ENCODE measurements around the gene ARHGAP24. TPM values are rescaled to one million over a fixed set of nuclear protein-coding genes. Genes with fewer than 3 reads are reported as not detected.

The ARHGAP24 gene
- total RNA-seq, 1 donor: 67.6 TPM

DNA sequence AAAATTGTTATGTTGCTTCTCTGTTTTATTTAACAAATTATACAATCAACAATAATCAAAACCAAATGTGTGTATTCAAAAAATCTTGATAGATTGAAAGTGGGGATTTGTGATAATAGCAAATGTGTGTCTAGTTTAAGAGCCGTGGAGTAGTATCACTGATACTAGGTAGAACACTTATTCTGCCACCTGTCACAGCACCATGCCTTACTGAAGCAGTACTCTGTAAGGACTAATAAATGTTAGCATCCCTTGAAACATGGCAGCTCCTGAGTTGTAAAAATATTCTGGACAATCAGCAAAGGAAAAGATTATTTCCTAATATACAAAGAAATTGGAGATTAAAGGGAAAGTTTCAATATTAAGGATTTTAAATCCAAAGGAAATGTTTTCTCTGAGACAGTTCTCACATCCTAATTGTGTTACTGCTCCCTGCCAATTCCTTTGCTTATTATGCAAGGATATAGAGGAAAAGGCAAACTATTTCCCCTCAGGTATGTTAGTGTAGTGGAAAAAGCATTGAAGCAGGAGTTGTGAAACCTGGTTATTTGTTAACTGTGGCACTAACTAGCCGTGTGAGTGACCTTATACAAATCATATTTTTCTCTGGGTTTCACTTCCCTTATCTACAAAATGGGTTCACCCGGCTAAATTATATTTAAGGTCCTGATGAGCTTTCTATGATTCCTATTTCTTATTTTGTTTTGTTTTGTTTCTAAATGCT lies 303.1 kb downstream of the ARHGAP24 start:
- TF ChIP-seq CTCF (IDR thresholded peaks at IDR 0.05; ENCODE audit: insufficient read depth, low read length): no peak
- DNase-seq (ENCODE audit: low read depth): no peak
- peak overlapping the region; percentile 67 for H3K4me3 ChIP-seq (ENCODE audit: low read depth, low read length)

DNA sequence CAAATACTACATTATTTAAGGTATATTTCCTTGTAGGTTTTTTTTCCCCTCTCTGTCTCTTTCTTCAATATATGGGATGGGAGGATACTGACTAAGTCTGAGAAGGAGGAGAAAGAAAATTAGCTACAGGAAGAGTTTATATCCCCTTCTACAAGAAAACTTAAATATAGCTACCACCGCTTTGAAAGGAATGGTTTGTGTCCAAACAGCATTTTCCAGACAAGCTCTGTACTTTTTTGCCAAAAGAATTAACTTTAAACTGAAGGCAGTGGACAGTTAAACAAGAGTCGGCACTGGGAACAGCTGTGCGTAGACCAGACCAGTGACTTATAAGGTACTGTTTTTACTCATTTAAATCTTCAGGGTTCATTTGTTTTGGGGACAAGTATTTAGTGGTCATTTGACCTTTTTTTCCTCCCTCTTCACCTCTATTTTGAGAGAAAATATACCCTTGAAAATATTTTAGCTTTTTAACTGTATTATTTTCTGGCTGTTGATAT lies 303.7 kb downstream of the ARHGAP24 start:
- H3K4me3 ChIP-seq (ENCODE audit: low read depth, low read length): peak overlapping the region; percentile 67
- TF ChIP-seq CTCF (IDR thresholded peaks at IDR 0.05; ENCODE audit: insufficient read depth, low read length): no peak
- peak; percentile 58 for DNase-seq (ENCODE audit: low read depth)

GRCh38 chr4:85779165-85779564 lies 304.2 kb downstream of the ARHGAP24 start:
- H3K4me3 ChIP-seq (ENCODE audit: low read depth, low read length): peak overlapping the region; percentile 67
- DNase-seq (ENCODE audit: low read depth): peak; percentile 65
- TF ChIP-seq CTCF (IDR thresholded peaks at IDR 0.05; ENCODE audit: insufficient read depth, low read length): no peak

DNA sequence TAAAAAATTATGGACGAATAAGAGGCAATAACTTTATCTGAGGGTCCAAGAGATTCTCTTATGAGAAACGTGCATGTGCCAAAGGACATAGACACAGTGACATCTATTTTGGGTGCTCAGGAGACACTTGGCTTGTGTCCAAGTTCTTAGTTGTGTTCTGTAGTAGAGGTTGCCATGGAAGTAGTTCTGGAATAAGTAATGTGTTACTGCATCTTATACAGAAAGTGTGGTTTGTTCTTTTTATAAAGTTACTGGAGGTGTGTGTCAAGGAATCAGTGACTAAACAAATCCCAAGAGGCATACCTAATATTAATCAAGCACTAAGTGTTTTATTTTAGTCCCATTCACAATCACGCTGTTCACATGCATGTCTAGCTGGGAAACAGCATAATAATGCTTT lies 305.7 kb downstream of the ARHGAP24 start:
- H3K4me3 ChIP-seq (ENCODE audit: low read depth, low read length): peak overlapping the region; percentile 50
- peak; percentile 42 for DNase-seq (ENCODE audit: low read depth)
- no peak for TF ChIP-seq CTCF (IDR thresholded peaks at IDR 0.05; ENCODE audit: insufficient read depth, low read length)

DNA sequence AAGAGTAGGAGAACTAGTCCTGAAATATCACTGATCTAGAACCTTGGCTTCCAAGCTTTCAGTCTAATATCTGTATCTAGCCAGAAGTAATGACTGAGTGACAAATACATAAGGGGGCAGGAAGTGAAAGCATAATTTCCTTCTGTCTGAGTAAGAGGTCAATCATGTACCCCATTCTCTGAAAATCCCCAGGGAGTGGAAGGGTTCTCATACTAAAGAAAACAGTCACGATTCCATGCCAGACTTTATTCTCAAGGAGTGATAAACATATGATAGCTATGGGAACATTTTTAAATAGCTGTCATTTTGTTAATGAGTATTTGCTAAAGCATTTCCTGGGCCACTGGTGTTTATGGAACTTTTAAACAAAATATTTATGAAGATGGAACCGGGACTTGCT lies 308.5 kb downstream of the ARHGAP24 start:
- TF ChIP-seq CTCF (IDR thresholded peaks at IDR 0.05; ENCODE audit: insufficient read depth, low read length): no peak
- no peak overlapping the region for H3K4me3 ChIP-seq (ENCODE audit: low read depth, low read length)
- DNase-seq (ENCODE audit: low read depth): peak; percentile 87

DNA sequence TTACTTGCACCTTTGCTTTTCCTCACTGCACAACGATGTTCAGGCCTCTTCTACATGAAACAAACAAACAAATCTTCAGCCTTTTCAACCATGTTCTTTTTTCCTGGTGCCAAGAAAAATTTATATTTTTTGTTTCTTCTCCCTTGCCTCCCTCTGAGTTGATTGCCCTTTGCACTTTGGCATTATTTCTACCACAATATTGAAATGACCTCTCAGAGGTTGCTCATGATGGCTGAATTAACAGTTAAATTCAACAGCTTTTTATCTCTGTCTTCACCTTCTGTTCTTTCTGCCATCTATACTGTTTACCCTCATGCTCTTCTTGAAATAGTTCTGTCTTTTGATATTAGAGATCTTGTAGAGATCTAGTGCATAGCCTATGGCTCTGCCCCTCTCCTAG lies 308.9 kb downstream of the ARHGAP24 start:
- TF ChIP-seq CTCF (IDR thresholded peaks at IDR 0.05; ENCODE audit: insufficient read depth, low read length): no peak
- no peak for DNase-seq (ENCODE audit: low read depth)
- no peak overlapping the region for H3K4me3 ChIP-seq (ENCODE audit: low read depth, low read length)

All from fibroblast of the aortic adventitia (primary cell).